Spleen (tissue), 7 donors: ENCODE measurements around the gene HIPK3.

Experiments used
- CTCF ChIP-seq, 11 experiments: fragments of 200-600 bp in 7 of 11; fragments of 450-650 bp in 4 of 11; sonication (generic) in 4 of 11; IDR thresholded peaks in 8 of 11; conservative IDR thresholded peaks in 3 of 11; 1 replicate in 7 of 11; 2 replicates in 4 of 11; pipeline versions ENCODE4 v1.4.0 to v1.8.0; 2016 to 2021; ENCODE audit warnings: antibody characterized with exemption in 11 of 11, inconsistent platforms in 4 of 11, mild to moderate bottlenecking in 1 of 11
- POLR2A ChIP-seq, 3 donors: fragments of 450-650 bp; IDR thresholded peaks; one replicate each; pipeline ENCODE4 v1.5.1; 2017; ENCODE audit warnings: antibody characterized with exemption in 3 of 3, mild to moderate bottlenecking in 1 of 3
- POLR2AphosphoS5 ChIP-seq, 3 donors: sonication (generic); formaldehyde crosslinking; IDR thresholded peaks; one replicate each; pipeline ENCODE4 v1.5.1; 2017; ENCODE audit warnings: antibody characterized with exemption in 3 of 3
- donor health status: DM: no; HTN: no; CAD: no; lungs with moderate emphysema.
- donor health status: DM: no; HTN: no; CAD: no.
- donor health status: DM: no; HTN: no; CAD: no.

DNA sequence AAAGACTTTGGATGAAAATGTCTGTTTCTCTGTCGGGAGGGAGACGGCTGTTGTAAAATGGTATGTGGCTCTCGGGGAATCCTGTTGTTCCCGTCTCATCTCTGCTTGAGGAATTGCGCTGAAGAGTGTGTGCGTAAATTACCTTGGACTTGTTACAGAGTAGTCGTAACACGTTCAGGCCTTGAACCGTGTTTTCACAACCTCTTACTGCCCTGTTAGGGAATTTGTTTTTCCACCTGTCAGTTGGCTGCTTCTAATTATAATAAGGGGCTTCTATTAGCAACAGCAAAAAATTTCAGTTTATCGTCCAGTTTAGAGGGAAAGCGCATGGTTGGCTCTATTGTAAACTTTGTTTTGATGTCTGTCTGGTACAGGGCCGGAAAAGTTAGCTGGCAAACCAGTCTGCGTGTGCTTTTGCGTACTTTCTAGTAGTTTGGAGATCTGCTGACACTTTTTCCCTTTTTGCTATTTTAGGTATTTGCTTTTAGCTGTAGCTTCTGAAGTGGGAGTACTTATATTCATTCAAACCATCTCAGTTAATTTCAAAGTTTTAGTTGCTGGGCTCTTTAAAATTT, 1.5 kb downstream of the HIPK3 start:
- TF ChIP-seq POLR2A (IDR thresholded peaks at IDR 0.05) (no peak), CTCF (IDR thresholded peaks at IDR 0.05 in 8 of 11, conservative IDR thresholded peaks at IDR 0.05 in 3 of 11) (peak in 1 of 11 experiments; percentile 3), POLR2AphosphoS5 (IDR thresholded peaks at IDR 0.05) (no peak)
